ENCODE data around the gene ZNF423.

GRCh38 chr16:49567950-49568349 lies 288.0 kb downstream of the ZNF423 start:
- TF ChIP-seq CTCF (IDR thresholded peaks at IDR 0.05) (no peak), POLR2A (IDR thresholded peaks at IDR 0.05) (no peak)

Measured in Peyer's patch (tissue), 4 donors.